HG02852 (cell line): ENCODE data around the gene GNAQ.
"Not testable (repeated sequence)": the region's sequence is repeated elsewhere in the genome, so short reads cannot be mapped to it uniquely, and the experiment has no call there.

ENCODE experiments used
- ATAC-seq: cut with Tn5 transposase; IDR thresholded peaks from one replicate; pipeline ENCODE4 v1.9.1; 2021; ENCODE audit warnings: mild to moderate bottlenecking, moderate library complexity; ENCODE audit not compliant: unreplicated experiment

GNAQ gene

DNA sequence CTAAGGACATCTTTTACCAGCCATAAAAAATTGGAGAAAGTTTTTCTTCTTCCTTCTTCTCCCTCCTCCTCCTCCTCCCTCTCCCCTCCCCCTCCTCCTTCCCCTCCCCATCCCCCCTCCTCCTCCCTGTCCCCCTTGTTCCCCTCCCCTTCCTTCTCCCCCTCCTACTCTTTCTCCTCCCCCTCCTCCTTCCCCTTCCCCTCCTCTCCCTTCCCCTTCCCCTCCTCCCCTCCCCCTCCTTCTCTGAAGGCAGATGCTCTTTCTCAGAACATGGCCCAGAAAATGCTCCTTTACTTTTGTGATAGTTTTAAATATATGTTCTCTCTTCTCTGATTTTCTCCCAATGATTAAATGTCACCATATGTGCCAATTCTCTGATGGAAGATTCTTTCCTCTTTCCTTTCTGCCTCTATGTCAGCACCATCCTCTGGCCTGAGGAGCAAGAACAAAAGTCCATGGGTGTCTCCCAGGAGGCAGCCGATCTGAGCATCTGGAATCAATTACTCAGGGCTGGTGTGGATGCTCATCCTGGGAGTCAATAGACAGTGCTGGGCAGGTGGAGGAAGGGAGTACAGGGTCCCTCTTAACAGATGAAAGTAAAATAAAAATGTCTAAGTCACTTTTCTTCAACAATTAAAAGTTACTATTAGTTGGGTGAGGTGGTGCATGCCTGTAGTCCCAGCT, 320.5 kb downstream of the GNAQ start:
- ATAC-seq: no peak

DNA sequence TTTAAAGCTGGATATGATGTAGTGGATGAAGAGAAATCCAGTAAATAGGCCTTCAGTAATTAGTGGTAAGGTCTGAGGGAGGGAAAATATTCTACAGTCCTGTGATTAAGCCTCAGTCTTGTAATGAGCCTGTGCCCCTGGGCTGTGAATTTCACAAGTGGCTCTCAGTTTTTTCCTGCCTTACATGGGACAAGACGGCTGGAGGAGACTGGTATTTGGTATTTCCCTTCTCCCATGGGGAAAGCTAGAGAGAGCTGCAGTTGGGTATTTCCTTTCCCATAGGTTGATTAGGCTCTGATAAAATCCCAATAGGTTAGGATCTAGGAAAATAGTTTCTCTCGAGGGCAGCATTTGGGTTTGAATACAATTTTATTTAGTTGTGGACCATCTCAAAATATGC, 321.3 kb downstream of the GNAQ start:
- ATAC-seq: no peak

DNA sequence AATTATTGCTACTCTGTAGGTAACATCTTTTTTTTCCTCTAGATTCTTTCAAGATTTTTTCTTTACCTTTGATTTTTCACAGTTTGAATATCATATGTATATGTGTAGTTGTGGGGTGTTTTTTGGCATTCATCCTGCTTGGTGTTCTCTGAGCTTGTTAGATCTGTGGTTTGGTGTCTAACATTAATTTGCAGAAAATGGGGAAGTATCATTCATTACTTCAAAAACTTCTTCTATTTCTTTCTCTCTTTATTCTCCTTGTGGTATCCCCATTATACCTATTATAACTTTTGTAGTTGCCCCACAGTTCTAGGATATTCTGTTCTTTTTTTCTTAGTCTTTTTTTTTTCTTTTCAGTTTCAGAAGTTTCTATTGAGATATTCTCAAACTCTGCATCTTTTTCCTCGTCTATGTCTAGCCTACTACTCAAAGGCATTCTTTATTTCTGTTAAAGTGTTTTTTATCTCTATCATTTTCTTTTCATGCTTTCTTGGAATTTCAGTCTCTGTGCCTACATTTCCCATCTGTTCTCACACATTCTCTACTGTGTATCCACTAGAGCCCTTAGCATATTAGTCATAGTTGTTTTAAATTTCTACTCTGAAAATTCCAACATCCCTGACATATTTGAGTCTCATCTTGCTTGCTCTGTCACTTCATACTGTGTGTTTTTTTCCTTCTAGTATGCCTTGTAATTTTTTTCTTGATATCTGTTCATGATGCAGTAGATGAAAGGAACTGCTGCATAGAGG, 323.4 kb downstream of the GNAQ start:
- ATAC-seq: no peak

DNA sequence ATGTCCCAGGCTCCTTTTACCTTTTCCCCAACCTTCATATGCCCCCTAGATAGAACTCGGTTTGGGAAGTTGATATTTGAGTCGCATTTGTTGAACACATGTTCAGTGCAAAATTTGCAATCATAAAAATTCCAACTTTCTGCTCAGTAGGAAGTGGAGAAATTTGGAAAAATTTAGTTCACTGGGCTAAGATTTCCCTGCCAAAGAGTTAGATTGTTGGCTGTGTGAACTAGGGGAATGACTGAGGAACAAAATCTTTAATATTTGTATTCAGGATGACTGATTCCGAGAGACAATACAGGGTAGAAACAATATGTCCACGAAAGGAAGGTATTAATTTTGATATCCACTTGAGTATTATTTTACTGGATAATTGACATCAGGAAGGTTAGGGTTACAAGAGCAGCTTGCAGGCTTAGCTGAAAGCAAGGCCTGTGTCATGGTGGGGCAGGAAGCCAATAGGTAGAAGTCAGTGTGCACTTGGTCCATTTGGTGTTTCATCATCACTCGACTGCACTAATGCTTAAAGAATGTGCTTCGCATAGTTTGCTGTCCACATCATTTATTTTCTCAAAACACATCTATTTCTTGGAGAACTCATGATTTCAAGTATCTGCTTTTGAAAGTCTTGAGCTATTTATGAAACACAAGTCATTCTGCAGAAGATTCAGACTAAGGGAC, 324.1 kb downstream of the GNAQ start:
- no peak for ATAC-seq

DNA sequence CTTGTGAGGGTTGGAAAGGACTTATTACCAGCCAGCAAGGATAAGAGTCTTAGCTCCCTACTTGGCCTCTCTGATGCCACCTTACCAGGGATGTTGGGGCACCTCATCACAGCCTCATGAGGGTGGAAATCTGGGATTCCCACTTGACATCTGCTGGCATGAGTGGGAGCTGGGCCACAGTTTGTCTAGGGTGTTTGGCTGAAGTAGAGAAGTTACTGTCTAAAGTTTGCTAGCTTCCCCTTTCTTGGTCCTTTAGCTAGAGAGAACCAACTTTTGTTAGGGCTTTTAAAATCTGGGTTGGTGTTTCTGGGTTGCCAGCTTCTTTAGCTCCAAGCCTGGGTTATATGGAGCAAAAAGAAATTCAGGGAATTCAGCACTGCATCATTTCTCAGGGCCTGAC, 326.0 kb downstream of the GNAQ start:
- no peak for ATAC-seq

DNA sequence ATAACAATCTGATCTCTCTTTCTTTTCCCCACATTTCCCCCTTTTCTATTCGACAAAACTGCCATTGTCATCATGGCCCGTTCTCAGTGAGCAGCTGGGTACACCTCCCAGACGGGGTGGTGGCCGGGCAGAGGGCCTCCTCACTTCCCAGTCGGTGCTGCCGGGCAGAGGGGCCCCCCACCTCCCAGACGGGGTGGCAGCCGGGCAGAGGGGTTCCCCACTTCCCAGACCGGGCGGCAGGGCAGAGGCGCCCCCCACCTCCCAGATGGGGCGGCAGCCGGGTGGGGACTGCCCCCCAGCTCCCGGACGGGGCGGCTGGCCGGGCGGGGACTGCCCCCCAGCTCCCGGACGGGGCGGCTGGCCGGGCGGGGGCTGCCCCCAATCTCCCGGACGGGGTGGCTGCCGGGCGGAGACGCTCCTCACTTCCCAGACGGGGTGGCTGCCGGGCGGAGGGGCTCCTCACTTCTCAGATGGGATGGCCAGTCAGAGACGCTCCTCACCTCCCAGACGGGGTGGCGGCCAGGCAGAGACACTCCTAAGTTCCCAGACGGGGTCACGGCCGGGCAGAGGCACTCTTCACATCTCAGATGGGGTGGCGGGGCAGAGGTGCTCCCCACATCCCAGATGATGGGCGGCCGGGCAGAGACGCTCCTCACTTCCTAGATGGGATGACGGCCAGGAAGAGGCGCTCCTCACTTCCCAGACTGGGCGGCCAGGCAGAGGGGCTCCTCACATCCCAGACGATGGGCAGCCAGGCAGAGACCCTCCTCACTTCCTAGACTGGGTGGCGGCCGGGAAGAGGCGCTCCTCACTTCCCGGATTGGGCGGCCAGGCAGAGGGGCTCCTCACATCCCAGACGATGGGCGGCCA, 328.9 kb downstream of the GNAQ start:
- not testable (repeated sequence) for ATAC-seq

DNA sequence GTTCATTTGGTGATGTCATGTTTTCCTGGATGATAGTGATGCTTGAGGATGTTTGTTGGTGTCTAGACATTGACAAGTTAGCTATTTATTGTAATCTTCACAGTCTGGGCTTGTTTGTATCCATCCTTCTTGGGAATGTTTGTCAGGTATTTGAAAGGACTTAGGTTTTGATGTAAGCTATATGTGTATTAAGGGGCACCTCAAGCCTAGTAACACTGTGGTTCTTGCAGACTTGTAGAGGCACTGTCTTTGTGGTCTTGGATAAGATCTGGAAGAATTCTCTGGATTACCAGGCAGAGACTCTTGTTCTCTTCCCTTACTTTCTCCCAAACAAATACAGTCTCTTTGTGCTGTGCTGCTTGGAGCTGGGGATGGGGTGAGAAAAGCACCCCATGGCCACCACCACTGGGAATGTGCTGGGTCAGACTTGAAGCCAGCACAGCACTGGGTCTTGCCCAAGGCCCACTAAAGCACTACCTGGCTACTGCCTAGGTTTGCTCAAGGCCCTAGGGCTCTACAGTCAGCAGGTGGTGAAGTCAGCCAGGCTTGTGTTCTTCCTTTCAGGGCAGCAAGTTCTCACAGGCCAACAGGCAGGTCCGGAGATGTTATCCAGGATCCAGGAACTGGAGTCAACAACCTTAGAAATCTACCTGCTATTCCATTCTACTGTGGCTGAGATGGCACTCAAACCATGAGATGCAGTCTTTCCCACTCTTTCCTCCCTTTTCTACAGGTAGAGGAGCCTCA, 334.2 kb downstream of the GNAQ start:
- ATAC-seq: no peak

DNA sequence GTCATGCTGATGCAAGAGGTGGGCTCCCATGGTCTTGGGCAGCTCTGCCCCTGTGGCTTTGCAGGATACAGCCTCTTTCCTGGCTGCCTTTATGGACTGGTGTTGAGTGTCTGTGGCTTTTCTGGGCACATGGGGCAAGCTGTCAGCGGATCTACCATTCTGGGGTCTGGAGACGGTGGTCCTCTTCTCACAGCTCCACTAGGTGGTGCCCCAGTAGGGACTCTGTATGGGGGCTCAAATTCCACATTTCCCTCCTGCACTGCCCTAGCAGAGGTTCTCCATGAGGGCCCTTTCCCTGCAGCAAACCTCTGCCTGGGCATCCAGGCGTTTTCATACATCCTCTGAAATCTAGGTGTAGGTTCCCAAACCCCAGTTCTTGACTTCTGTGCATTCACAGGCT, 340.9 kb downstream of the GNAQ start:
- ATAC-seq: not testable (repeated sequence)

DNA sequence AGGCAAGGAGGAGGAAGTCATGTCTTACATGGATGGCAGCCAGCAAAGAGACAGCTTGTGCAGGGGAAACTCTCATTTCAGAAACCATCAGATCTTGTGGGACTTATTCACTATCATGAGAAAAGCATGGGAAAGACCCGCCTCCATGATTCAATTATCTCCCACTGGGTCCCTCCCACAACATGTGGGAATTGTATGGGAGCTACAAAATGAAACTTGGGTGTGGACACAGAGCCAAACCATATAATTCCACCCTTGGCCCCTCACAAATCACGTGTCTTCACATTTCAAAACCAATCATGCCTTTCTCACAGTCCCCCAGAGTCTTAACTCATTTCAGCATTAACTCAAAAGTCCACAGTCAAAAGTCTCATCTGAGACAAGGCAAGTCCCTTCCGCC, 341.5 kb downstream of the GNAQ start:
- ATAC-seq: not testable (repeated sequence)

DNA sequence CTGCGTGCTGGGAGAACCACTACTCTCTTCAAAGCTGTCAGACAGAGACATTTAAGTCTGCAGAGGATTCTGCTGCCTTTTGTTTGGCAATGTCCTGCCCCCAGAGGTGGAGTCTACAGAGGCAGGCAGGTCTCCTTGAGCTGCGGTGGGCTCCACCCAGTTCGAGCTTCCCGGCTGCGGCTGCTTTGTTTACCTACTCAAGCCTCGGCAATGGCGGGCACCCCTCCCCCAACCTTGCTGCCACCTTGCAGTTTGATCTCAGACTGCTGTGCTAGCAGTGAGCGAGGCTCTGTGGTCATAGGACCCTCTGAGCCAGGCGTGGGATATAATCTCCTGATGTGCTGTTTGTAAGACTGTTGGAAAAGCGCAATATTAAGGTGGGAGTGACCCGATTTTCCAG, 343.9 kb downstream of the GNAQ start:
- not testable (repeated sequence) for ATAC-seq

DNA sequence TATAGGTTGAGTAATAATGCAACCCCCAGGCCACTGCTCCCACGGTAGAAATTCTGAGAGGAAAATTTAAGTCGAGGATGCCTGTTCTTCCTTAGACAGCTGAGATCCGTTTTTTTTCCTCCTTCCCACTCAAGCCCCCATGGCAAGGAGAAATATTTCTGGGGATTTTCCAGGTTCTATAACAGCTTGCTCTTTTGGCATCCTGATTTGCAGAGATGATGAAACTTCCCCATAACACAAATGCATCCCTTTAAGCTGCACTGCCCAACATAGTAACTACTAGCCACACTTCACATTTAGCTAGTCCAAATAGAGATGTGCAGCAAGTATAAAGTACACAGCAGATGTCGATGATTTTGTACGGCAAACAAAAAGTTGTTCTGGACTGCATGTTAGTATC, 351.0 kb downstream of the GNAQ start:
- ATAC-seq: no peak

DNA sequence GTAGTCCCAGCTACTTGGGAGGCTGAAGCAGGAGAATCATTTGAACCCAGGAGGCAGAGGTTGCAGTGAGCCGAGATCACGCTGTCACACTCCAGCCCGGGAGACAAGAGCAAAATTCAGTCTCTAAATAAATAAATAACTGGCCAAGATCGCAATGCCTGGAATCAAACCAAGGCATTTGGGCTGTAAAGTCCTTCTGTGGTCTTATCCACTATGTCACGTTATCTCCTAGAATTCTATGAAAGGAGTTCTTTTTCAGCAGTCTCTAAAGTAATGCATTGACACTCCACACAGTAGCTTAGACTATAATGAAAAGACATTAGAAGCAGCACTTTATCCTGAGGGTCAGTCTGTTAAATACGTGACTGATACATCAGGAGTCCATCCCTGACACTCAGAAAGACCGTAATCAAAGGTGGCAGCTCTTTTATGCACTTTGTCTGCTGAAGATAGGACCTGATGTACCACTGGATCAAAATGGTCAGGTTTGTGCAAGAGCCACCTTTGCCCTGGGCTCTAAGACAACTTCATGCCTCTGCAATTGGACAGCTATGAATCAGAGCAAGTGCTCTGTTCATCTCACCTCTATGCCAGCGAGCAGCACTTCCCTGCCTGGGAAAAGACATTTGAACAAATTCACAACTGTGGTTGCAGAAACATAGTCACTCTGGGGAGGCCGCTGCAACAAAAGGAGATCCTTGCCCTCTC, 351.8 kb downstream of the GNAQ start:
- ATAC-seq: no peak

DNA sequence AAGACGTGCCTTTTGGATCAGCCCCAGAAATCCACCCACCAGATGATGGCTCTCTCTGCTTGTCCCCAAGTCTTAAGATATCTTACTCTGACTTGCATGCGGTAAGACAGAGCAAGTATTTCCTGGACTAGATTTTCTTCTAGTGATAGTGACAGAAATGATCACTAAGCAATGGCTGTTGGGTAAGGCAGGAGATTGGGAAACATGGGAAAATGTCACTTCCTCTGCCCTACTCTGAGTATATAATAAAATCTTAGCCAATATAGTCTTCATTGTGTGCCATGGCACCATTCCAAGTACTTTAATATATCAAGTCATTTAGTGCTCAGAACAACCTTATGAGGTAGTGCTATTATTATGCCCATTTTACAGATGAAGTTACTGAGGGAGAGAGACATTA, 352.5 kb downstream of the GNAQ start:
- ATAC-seq: no peak

DNA sequence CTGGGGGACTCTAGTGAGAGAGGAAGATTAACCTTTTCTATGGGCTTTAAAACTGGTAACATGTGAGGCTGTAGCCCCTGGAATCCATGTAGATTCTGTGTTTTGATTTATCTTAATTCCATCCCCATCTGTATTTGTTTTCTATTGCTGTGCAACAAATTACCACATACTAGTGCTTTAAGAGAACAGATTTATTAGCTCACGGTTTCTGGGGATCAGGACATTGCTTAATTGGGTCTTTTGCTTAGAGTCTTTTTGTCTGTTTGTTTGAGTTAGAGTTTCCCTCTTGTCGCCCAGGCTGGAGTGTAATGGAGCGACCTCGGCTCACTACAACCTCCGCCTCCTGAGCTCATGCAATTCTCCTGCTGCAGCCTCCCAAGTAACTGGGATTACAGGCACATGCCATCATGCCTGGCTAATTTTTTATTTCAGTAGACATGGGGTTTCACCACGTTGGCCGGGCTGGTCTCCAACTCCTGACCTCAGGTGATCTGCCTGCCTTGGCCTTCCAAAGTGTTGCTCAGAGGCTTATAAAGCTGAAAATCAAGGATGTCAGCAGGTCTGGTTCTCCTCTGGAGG, 353.6 kb downstream of the GNAQ start:
- ATAC-seq: no peak

DNA sequence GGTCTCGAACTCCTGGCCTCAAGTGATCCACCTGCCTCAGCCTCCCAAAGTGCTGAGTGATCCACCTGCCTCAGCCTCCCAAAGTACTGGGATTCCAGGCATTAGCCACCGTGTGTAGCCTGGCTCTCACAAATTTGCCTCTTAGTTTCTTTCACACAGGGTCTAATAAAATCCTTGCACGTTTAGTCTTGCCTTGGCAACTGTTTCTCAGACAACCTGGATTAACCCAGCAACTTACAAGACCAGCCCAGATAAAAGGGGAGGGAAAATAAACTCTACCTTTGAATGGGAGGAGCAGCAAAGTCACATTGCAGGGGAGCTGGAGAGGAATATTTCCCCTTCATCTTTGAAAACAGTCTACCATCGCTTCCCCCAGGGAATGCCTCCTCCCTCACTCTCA, 354.2 kb downstream of the GNAQ start:
- ATAC-seq: no peak

DNA sequence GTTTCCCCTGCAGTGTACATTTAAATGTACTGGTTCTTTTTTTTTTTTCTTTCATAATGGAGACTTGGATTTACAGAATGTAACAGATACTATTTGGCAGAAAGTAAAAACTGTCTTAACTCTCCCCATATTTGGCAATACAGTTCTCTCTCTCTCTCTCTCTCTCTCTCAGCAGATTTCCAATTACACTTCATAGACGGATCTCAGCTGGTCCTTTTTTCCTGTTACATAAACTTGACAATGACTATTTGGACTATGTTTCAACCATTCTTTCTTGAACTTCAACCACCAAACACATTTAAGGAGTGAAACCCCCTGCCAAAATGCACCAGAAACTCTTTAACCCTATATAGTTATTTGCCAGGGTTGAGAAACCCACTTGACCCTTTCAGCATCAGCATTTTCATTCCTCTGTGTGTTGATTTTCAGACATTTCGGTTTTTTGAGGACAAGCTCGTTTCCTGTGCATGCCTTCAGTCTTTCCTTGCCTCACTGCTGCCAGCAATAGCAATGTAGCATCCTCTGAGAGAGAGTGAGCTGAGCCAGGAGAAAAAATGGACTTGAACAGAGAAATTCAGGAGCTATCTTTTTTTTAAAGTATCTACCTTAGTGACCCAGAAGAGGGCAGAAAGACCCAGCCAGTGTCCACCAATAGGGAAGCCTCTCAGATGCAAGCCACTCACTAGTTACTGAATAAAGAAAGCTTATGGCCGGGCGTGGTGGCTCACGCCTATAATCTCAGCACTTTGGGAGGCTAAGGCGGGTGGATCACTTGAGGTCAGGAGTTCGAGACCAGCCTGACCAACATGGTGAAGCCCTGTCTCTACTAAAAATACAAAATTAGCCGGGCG, 357.4 kb downstream of the GNAQ start:
- no peak for ATAC-seq

DNA sequence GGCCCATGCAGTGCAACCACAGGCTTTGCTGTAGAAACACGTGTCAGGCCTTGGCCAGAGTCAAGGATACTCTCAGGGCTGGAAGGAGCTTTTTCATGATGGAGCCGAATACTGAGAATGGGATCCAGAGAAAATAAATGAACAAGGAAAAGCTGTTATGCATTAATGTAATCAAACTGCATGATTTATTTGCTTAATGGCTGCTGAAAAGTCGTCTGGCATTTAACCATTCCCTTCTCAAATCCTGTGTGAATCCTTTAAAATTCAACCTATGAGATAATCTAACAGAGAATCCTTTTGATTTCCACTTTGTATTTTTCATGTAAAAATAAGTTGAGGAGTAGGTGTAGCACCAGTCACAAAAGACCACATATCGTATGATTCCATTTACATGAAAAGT, 359.4 kb downstream of the GNAQ start:
- ATAC-seq: no peak

DNA sequence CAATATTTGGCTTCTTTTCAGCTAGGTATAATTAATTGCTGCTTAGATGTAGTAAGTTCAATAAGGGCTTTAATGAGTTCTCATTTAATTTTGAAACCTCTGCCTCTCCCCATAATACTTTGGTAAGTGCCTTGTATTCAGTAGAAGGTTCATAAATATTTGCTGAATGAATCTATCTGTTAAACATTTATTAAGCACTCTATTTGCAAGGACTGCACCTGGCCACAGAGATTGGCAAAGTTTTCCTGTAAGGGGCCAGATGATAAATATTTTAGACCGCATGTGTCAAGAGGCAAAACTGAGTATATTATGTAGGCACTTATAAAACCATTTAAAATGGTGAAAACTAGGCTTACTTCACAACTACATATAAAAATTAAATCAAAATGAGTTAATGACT, 364.5 kb downstream of the GNAQ start:
- ATAC-seq: no peak
